ENCODE results near the gene ROR1.

ROR1 gene

DNA sequence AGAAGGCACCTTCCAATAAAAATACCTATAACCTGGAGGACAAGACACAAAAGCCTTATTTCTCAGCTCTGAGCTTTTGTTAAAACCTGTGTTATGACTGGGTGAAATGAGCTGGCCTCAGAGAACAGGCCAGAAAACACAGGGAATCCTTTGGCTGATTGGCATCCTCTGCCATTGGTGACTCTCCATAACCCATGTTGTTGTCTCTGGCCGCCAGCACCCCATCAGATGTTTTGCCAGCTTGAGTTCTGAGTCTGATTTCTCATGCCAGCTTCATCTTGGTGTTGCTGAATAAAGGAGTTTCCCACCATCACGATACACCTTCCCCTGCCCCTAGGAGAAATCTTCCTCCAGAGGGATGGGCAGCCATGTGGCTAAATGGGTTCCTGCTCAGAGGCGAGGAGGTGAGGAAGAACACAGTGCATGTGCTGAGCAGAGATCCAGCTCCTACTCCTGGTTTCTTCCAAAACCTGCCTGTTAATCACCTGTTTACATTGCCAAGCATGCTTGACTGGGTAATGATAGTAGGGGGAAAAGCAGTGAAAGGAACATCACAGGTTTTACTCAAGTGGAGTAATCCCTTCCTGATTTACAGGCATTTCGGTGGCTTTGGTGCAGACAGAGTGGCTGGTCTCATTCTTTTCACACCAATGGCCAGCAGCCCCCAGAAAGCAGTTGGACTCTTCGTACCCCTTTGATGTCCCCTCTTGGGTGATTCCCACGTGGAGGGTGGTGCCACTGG, 109.8 kb downstream of the ROR1 start:
- TF ChIP-seq, protein P1, sequence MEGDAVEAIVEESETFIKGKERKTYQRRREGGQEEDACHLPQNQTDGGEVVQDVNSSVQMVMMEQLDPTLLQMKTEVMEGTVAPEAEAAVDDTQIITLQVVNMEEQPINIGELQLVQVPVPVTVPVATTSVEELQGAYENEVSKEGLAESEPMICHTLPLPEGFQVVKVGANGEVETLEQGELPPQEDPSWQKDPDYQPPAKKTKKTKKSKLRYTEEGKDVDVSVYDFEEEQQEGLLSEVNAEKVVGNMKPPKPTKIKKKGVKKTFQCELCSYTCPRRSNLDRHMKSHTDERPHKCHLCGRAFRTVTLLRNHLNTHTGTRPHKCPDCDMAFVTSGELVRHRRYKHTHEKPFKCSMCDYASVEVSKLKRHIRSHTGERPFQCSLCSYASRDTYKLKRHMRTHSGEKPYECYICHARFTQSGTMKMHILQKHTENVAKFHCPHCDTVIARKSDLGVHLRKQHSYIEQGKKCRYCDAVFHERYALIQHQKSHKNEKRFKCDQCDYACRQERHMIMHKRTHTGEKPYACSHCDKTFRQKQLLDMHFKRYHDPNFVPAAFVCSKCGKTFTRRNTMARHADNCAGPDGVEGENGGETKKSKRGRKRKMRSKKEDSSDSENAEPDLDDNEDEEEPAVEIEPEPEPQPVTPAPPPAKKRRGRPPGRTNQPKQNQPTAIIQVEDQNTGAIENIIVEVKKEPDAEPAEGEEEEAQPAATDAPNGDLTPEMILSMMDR (IDR thresholded peaks at IDR 0.05; ENCODE audit: low read depth, low read length): no peak
- no peak for DNase-seq (ENCODE audit: low read depth in 2 of 2)
- no peak overlapping the region for H3K4me3 ChIP-seq (replicated peaks in 1 of 2; ENCODE audit: low read depth in 2 of 2, low read length in 2 of 2)

DNA sequence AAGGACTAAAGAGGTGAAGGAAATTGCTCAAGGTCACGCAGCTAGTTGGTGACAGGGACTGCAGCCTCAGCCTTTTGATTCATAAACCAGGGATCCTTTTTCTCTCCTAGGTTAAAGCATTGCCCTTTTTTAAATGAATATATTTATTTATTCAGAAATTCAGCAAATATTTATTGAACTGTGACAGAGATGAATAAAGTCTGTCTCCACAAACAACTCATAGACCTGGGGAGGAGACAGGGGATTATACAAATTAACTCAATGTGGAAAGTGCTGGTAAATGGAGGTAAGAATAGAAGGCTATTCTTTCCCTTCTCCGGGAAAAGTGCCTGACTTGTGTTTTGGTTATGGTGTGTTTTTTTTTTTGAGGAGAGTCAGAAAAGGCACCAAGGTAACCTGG, 110.7 kb downstream of the ROR1 start:
- H3K4me3 ChIP-seq (replicated peaks in 1 of 2; ENCODE audit: low read depth in 2 of 2, low read length in 2 of 2): no peak overlapping the region
- no peak for DNase-seq (ENCODE audit: low read depth in 2 of 2)
- TF ChIP-seq, protein P1 (IDR thresholded peaks at IDR 0.05; ENCODE audit: low read depth, low read length): no peak

DNA sequence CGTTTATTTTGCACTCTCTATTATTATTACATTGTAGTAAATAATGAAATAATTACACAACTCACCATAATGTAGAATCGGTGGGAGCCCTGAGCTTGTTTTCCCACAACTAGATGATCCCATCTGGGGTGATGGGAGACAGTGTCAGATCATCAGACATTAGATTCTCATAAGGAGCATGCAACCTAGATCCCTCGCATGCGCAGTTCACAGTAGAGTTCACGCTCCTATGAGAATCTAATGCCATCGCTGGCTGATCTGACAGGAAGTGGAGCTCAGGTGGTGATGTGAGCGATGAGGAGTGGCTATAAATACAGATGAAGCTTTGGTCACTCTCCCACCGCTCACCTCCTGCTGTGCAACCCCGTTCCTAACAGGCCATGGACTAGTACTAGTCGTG, 112.1 kb downstream of the ROR1 start:
- TF ChIP-seq, protein P1 (IDR thresholded peaks at IDR 0.05; ENCODE audit: low read depth, low read length): no peak
- DNase-seq (ENCODE audit: low read depth in 2 of 2): no peak
- H3K4me3 ChIP-seq (replicated peaks in 1 of 2; ENCODE audit: low read depth in 2 of 2, low read length in 2 of 2): no peak overlapping the region

DNA sequence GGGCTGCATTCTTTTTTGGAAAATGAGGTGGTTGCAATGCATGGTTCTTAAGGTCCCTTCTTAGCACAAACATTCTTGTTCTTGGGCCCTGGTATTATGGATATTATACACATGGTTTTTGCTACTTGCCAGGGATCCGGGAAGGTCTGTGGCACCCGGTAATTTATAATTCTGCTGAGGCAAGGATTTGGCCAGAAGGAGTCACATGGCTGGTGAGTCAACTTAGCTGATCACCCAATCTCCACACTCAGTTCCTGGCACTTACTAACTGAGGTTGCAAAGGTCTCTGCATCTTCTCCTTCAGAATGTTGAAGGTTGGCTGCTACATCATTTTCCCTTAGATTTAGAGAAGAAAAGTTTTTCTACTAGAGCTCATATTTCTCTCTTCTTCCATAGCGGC, 112.5 kb downstream of the ROR1 start:
- TF ChIP-seq, protein P1 (IDR thresholded peaks at IDR 0.05; ENCODE audit: low read depth, low read length): no peak
- DNase-seq (ENCODE audit: low read depth in 2 of 2): no peak
- H3K4me3 ChIP-seq (replicated peaks in 1 of 2; ENCODE audit: low read depth in 2 of 2, low read length in 2 of 2): no peak overlapping the region

DNA sequence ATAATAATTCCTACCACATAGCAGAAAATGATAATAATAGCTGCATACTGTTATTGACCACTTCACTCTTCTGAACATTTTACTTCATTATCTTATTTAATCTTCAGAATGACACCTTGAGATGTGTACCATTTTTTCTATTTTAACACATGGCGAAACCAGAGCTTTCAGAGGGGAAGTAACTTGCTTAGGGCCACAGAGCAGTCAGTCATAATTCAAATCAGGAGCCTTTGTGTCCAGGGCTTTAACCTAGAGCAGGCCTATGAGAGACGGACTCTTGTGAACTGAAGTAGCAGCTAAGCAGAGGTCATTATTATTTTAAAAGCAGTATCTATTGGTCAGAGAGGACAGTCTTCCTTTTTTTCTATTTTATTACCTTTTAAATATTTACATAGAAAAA, 114.0 kb downstream of the ROR1 start:
- no peak overlapping the region for H3K4me3 ChIP-seq (replicated peaks in 1 of 2; ENCODE audit: low read depth in 2 of 2, low read length in 2 of 2)
- TF ChIP-seq, protein P1 (IDR thresholded peaks at IDR 0.05; ENCODE audit: low read depth, low read length): no peak
- no peak for DNase-seq (ENCODE audit: low read depth in 2 of 2)

DNA sequence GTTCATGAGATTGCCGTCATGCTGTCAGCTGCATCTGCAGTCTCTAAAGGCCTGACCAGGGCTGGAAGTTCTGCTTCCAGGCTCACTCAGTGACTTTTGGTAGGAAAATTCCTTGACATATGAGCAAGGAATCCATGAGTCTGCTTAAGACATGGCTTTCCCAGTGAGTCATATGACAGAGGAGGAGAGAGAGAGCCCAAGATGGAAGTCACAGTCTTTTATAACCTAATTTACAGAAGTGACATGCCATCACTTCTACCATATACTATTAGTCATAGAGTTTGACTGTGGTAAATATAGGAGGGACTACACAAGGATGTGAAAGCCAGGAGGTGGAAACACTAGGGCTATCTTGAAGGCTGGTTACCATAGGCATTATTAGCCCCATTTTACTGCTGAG, 115.2 kb downstream of the ROR1 start:
- no peak overlapping the region for H3K4me3 ChIP-seq (replicated peaks in 1 of 2; ENCODE audit: low read depth in 2 of 2, low read length in 2 of 2)
- no peak for DNase-seq (ENCODE audit: low read depth in 2 of 2)
- TF ChIP-seq, protein P1 (IDR thresholded peaks at IDR 0.05; ENCODE audit: low read depth, low read length): no peak

DNA sequence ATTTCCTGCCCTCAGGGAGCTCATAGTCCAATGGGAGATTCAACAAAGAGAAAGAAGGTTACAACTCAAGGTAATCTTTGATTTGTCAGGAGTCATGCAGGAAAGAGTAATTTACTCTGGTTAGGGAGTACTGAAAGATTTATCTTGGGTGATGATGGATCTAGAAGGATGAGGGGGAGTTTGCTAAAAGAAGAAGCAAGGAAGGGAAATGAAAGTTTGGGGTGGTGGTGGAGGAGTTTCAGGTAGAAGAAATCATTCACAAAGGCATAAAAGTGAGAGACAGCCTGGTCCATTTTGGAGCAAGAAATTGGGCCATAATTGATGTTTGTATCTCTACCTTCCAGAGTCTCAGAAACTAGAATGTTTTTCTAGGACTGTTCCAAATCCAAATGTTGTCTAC, 116.7 kb downstream of the ROR1 start:
- TF ChIP-seq, protein P1 (IDR thresholded peaks at IDR 0.05; ENCODE audit: low read depth, low read length): no peak
- no peak for DNase-seq (ENCODE audit: low read depth in 2 of 2)
- no peak overlapping the region for H3K4me3 ChIP-seq (replicated peaks in 1 of 2; ENCODE audit: low read depth in 2 of 2, low read length in 2 of 2)
